Activated naive CD4-positive, alpha-beta T cell treated with anti-CD3 and anti-CD28 coated beads, Interleukin-2, amount 50 U/mL, for 24 hours (primary cell): ENCODE measurements around the gene APOC1.
"Not testable (repeated sequence)": the region's sequence is repeated elsewhere in the genome, so short reads cannot be mapped to it uniquely, and the experiment has no call there.

ENCODE experiments used
- H3K27ac Mint-ChIP-seq: one replicate; pipeline ENCODE4 v1.8.0; 2021; ENCODE audit warnings: mild to moderate bottlenecking, mixed read lengths
- H3K27me3 Mint-ChIP-seq: one replicate; pipeline ENCODE4 v1.8.0; 2021; ENCODE audit warnings: mixed read lengths
- H3K36me3 Mint-ChIP-seq: one replicate; pipeline ENCODE4 v1.8.0; 2021; ENCODE audit warnings: mixed read lengths
- H3K4me1 Mint-ChIP-seq: one replicate; pipeline ENCODE4 v1.8.0; 2021; ENCODE audit warnings: mixed read lengths
- H3K4me3 Mint-ChIP-seq: one replicate; pipeline ENCODE4 v1.8.0; 2021; ENCODE audit warnings: mild to moderate bottlenecking, mixed read lengths
- H3K9me3 Mint-ChIP-seq: one replicate; pipeline ENCODE4 v1.8.0; 2021; ENCODE audit warnings: mixed read lengths

Gene APOC1

DNA sequence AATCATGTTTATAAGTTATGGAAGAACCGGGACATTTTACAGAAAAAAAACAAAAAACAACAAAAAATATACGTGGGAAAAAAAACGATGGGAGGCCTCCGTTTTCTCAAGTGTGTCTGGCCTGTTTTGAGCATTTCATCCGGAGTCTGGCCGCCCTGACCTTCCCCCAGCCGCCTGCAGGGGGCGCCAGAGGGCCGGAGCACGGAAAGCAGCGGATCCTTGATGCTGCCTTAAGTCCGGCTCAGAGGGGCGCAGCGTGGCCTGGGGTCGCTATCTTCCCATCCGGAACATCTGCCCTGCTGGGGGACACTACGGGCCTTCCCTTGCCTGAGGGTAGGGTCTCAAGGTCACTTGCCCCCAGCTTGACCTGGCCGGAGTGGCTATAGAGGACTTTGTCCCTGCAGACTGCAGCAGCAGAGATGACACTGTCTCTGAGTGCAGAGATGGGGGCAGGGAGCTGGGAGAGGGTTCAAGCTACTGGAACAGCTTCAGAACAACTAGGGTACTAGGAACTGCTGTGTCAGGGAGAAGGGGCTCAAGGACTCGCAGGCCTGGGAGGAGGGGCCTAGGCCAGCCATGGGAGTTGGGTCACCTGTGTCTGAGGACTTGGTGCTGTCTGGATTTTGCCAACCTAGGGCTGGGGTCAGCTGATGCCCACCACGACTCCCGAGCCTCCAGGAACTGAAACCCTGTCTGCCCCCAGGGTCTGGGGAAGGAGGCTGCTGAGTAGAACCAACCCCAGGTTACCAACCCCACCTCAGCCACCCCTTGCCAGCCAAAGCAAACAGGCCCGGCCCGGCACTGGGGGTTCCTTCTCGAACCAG is 10.6 kb upstream of the APOC1 start:
- Mint-ChIP-seq H3K9me3 (no peaks in the 10 kb centered on the region), H3K4me3 (no peak overlapping the region), H3K36me3 (peaks cover 2% of the 10 kb centered on the region), H3K27me3 (peaks cover 12% of the 10 kb centered on the region), H3K27ac (no peak overlapping the region), H3K4me1 (peaks cover 18% of the 10 kb centered on the region)

DNA sequence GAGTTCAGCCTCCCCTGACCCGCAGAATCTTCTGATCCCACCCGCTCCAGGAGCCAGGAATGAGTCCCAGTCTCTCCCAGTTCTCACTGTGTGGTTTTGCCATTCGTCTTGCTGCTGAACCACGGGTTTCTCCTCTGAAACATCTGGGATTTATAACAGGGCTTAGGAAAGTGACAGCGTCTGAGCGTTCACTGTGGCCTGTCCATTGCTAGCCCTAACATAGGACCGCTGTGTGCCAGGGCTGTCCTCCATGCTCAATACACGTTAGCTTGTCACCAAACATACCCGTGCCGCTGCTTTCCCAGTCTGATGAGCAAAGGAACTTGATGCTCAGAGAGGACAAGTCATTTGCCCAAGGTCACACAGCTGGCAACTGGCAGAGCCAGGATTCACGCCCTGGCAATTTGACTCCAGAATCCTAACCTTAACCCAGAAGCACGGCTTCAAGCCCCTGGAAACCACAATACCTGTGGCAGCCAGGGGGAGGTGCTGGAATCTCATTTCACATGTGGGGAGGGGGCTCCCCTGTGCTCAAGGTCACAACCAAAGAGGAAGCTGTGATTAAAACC is 9.9 kb upstream of the APOC1 start:
- Mint-ChIP-seq H3K36me3 (peaks cover 2% of the 10 kb centered on the region), H3K9me3 (no peaks in the 10 kb centered on the region), H3K27ac (no peak overlapping the region), H3K27me3 (peaks cover 12% of the 10 kb centered on the region), H3K4me1 (peaks cover 18% of the 10 kb centered on the region), H3K4me3 (no peak overlapping the region)

DNA sequence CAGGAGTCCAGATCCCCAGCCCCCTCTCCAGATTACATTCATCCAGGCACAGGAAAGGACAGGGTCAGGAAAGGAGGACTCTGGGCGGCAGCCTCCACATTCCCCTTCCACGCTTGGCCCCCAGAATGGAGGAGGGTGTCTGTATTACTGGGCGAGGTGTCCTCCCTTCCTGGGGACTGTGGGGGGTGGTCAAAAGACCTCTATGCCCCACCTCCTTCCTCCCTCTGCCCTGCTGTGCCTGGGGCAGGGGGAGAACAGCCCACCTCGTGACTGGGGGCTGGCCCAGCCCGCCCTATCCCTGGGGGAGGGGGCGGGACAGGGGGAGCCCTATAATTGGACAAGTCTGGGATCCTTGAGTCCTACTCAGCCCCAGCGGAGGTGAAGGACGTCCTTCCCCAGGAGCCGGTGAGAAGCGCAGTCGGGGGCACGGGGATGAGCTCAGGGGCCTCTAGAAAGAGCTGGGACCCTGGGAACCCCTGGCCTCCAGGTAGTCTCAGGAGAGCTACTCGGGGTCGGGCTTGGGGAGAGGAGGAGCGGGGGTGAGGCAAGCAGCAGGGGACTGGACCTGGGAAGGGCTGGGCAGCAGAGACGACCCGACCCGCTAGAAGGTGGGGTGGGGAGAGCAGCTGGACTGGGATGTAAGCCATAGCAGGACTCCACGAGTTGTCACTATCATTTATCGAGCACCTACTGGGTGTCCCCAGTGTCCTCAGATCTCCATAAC is 8.8 kb upstream of the APOC1 start, which contains the start of gene APOE:
APOE (plus strand) TSS at position 360 of the 724 bp plus-strand sequence. CDS start 829 bp downstream, outside the sequence.
- H3K36me3 Mint-ChIP-seq: peaks cover 2% of the 10 kb centered on the region
- H3K9me3 Mint-ChIP-seq: no peaks in the 10 kb centered on the region
- H3K27me3 Mint-ChIP-seq: peaks cover 12% of the 10 kb centered on the region
- H3K4me1 Mint-ChIP-seq: peaks cover 18% of the 10 kb centered on the region
- peak within 1 kb of the TSS; percentile 27 for H3K27ac Mint-ChIP-seq
- no peak within 1 kb of the TSS for H3K4me3 Mint-ChIP-seq

DNA sequence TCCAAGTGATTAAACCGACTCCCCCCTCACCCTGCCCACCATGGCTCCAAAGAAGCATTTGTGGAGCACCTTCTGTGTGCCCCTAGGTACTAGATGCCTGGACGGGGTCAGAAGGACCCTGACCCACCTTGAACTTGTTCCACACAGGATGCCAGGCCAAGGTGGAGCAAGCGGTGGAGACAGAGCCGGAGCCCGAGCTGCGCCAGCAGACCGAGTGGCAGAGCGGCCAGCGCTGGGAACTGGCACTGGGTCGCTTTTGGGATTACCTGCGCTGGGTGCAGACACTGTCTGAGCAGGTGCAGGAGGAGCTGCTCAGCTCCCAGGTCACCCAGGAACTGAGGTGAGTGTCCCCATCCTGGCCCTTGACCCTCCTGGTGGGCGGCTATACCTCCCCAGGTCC is 6.8 kb upstream of the APOC1 start:
- Mint-ChIP-seq H3K4me3 (no peak overlapping the region), H3K4me1 (peaks cover 17% of the 10 kb centered on the region), H3K27ac (no peak overlapping the region), H3K27me3 (peaks cover 16% of the 10 kb centered on the region), H3K9me3 (no peaks in the 10 kb centered on the region), H3K36me3 (peaks cover under 1% of the 10 kb centered on the region)

DNA sequence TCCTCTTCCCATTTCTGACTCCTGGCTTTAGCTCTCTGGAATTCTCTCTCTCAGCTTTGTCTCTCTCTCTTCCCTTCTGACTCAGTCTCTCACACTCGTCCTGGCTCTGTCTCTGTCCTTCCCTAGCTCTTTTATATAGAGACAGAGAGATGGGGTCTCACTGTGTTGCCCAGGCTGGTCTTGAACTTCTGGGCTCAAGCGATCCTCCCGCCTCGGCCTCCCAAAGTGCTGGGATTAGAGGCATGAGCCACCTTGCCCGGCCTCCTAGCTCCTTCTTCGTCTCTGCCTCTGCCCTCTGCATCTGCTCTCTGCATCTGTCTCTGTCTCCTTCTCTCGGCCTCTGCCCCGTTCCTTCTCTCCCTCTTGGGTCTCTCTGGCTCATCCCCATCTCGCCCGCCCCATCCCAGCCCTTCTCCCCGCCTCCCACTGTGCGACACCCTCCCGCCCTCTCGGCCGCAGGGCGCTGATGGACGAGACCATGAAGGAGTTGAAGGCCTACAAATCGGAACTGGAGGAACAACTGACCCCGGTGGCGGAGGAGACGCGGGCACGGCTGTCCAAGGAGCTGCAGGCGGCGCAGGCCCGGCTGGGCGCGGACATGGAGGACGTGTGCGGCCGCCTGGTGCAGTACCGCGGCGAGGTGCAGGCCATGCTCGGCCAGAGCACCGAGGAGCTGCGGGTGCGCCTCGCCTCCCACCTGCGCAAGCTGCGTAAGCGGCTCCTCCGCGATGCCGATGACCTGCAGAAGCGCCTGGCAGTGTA is 6.2 kb upstream of the APOC1 start:
- Mint-ChIP-seq H3K36me3 (no peaks in the 10 kb centered on the region), H3K4me1 (peaks cover 16% of the 10 kb centered on the region), H3K27ac (no peak overlapping the region), H3K4me3 (no peak overlapping the region), H3K27me3 (peaks cover 20% of the 10 kb centered on the region), H3K9me3 (no peaks in the 10 kb centered on the region)

DNA sequence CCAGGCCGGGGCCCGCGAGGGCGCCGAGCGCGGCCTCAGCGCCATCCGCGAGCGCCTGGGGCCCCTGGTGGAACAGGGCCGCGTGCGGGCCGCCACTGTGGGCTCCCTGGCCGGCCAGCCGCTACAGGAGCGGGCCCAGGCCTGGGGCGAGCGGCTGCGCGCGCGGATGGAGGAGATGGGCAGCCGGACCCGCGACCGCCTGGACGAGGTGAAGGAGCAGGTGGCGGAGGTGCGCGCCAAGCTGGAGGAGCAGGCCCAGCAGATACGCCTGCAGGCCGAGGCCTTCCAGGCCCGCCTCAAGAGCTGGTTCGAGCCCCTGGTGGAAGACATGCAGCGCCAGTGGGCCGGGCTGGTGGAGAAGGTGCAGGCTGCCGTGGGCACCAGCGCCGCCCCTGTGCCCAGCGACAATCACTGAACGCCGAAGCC is 5.6 kb upstream of the APOC1 start:
- Mint-ChIP-seq H3K4me3 (no peak overlapping the region), H3K36me3 (no peaks in the 10 kb centered on the region), H3K4me1 (peaks cover 11% of the 10 kb centered on the region), H3K27me3 (peaks cover 23% of the 10 kb centered on the region), H3K9me3 (no peaks in the 10 kb centered on the region), H3K27ac (no peak overlapping the region)

DNA sequence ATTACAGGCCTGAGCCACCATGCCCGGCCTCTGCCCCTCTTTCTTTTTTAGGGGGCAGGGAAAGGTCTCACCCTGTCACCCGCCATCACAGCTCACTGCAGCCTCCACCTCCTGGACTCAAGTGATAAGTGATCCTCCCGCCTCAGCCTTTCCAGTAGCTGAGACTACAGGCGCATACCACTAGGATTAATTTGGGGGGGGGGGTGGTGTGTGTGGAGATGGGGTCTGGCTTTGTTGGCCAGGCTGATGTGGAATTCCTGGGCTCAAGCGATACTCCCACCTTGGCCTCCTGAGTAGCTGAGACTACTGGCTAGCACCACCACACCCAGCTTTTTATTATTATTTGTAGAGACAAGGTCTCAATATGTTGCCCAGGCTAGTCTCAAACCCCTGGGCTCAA is 4.6 kb upstream of the APOC1 start:
- Mint-ChIP-seq H3K36me3 (no peaks in the 10 kb centered on the region), H3K27me3 (peaks cover 29% of the 10 kb centered on the region), H3K4me3 (no peak overlapping the region)

DNA sequence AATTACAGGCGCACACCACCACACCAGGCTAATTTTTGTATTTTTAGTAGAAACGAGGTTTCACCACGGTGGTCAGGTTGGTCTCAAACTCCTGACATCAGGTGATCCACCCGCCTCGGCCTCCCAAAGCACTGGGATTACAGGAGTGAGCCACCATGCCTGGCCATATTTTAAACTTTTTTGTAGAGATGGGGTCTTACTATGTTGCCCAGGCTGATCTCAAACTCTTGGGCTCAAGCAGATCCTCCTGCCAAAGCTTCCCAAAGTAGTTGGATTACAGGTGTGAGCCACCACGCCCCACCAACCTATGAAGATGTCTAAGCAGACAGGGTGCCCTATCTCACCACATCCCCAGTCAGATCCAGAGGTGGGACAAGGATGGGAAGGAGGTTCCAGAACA is 2.5 kb upstream of the APOC1 start:
- not testable (repeated sequence) for H3K27ac Mint-ChIP-seq, H3K4me3 Mint-ChIP-seq, H3K36me3 Mint-ChIP-seq, H3K4me1 Mint-ChIP-seq, H3K9me3 Mint-ChIP-seq
- H3K27me3 Mint-ChIP-seq: peaks cover 23% of the 10 kb centered on the region

More for the DNA sequence above, 4.6 kb upstream of the APOC1 start:
- no peak overlapping the region for H3K27ac Mint-ChIP-seq
- H3K9me3 Mint-ChIP-seq: no peaks in the 10 kb centered on the region
- H3K4me1 Mint-ChIP-seq: peaks cover 17% of the 10 kb centered on the region

DNA sequence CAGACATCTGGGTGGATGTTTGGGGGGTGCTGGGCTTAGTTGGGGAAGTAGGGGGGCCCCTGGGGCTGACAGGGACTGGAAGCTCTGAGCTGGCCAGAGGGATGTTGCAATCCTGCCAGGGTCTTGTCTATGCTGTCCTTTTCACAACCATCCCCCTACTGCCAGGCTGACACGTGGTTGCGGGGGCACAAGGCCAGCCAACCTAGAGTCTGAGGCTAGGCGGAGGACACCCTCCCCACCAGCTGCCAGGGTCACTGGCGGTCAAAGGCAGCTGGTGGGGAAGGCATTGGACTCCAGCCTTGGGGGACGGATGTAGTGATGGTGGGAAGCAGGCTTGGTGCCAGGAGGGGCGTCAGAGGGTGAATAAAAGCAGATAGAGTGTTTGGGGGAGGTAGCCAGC is 1.6 kb upstream of the APOC1 start:
- Mint-ChIP-seq H3K27ac (no peak overlapping the region), H3K27me3 (peaks cover 21% of the 10 kb centered on the region), H3K4me1 (peaks cover 8% of the 10 kb centered on the region), H3K4me3 (no peak overlapping the region), H3K36me3 (no peaks in the 10 kb centered on the region), H3K9me3 (no peaks in the 10 kb centered on the region)

DNA sequence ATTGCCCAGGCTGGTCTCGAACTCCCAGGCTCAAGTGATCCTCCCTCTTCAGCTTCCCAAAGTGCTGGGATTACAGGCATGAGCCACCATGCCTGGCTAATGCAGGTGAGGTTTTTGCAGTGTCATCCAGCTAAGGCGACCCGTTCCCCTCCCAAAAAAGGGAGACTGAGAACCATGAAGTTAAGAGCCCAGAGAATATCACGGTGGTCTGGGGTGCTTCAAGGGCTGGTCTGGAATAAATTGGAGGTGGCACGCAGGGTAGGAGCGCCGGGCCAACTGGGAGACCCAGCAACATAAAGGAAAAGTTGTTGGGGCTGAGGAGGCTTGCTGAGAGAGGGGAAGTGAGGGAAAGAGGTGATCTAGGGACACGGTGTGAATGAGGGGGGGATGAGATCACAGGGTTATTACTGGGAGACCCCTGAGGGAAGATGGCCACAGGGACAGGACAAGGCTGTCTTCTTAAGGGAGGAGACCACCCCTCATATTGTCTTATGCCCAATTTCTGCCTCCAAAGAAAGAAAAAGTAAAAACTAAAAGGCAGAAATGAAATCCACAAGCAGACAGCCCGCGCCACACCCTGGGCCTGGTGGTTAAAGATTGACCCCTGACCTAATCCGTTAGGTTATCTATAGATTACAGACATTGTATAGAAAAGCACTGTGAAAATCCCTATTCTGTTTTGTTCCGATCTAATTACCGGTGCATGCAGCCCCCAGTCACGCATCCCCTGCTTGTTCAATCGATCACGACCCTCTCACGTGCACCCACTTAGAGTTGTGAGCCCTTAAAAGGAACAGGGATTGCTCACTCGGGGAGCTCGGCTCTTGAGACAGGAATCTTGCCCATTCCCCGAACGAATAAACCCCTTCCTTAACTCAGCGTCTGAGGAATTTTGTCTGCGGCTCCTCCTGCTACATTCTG is 636 bp upstream of the APOC1 start:
- H3K4me1 Mint-ChIP-seq, H3K36me3 Mint-ChIP-seq, H3K9me3 Mint-ChIP-seq: not testable (repeated sequence)
- peak overlapping the region; percentile 57 for H3K27ac Mint-ChIP-seq
- H3K4me3 Mint-ChIP-seq: peak overlapping the region; percentile 93
- peaks cover 19% of the 10 kb centered on the region for H3K27me3 Mint-ChIP-seq

DNA sequence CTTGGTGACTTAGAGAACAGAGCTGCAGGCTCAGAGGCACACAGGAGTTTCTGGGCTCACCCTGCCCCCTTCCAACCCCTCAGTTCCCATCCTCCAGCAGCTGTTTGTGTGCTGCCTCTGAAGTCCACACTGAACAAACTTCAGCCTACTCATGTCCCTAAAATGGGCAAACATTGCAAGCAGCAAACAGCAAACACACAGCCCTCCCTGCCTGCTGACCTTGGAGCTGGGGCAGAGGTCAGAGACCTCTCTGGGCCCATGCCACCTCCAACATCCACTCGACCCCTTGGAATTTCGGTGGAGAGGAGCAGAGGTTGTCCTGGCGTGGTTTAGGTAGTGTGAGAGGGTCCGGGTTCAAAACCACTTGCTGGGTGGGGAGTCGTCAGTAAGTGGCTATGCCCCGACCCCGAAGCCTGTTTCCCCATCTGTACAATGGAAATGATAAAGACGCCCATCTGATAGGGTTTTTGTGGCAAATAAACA is 9.9 kb downstream of the APOC1 start:
- H3K36me3 Mint-ChIP-seq: no peaks in the 10 kb centered on the region

DNA sequence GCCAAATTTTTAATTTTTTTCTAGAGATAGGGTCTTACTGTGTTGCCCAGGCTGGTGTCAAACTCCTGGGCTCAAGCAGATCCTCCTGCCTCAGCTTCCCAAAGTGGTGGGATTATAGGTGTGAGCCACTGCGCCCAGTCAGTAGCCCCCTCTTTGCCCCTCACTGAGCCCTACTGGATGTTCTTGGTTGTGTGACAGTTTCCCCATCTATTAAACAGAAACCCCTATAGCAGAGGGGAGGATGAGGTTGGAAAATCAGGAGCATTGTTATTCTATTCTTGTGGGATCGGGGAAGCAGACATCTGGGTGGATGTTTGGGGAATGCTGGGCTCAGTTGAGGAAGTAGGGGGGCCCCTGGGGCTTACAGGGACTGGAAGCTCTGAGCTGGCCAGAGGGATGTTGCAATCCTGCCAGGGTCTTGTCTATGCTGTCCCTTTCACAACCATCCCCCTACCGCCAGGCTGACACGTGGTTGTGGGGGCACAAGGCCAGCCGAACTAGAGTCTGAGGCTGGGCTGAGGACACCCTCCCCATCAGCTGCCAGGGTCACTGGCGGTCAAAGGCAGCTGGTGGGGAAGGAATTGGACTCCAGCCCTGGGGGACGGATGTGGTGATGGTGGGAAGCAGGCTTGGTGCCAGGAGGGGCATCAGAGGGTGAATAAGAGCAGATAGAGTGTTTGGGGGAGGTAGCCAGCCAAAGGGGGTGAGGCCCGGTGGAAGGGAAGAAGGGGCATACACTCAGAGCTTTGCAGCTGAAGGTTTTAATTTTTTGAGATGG is 10.9 kb downstream of the APOC1 start:
- no peak overlapping the region for H3K27ac Mint-ChIP-seq
- H3K27me3 Mint-ChIP-seq: peaks cover 10% of the 10 kb centered on the region
- H3K9me3 Mint-ChIP-seq: no peaks in the 10 kb centered on the region
- H3K36me3 Mint-ChIP-seq: no peaks in the 10 kb centered on the region
- H3K4me3 Mint-ChIP-seq: no peak overlapping the region
- H3K4me1 Mint-ChIP-seq: peaks cover 3% of the 10 kb centered on the region

More for the DNA sequence above, 9.9 kb downstream of the APOC1 start:
- peaks cover 10% of the 10 kb centered on the region for H3K27me3 Mint-ChIP-seq
- H3K9me3 Mint-ChIP-seq: no peaks in the 10 kb centered on the region
- peaks cover 3% of the 10 kb centered on the region for H3K4me1 Mint-ChIP-seq
- no peak overlapping the region for H3K4me3 Mint-ChIP-seq
- H3K27ac Mint-ChIP-seq: no peak overlapping the region

DNA sequence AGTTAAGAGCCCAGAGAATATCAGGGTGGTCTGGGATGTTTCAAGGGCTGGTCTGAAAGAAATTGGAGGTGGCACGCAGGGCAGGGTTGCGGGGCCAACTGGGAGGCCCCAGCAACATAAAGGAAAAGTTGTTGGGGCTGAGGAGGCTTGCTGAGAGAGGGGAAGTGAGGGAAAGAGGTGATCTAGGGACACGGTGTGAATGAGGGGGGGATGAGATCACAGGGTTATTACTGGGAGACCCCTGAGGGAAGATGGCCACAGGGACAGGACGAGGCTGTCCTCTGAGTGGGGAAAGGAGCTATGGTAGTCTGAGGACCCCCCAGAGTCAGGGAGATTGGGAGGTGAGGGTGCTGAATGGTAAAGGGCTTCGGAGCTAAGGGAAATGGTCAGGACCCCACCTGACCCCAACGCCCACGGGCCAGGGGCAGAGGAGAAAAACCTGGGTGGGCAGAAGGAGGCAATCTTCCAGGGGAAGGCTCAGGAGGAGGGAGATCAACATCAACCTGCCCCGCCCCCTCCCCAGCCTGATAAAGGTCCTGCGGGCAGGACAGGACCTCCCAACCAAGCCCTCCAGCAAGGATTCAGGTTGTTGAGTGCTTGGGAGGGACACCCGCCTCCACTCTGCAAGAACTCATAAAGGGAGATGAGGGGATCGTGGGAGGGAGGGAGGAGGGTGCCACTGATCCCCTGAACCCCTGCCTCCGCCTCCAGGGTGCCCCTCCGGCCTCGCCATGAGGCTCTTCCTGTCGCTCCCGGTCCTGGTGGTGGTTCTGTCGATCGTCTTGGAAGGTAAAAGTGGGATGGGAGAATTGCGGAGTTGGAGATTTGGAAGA is 12.1 kb downstream of the APOC1 start:
- not testable (repeated sequence) for H3K4me1 Mint-ChIP-seq, H3K36me3 Mint-ChIP-seq, H3K27ac Mint-ChIP-seq, H3K9me3 Mint-ChIP-seq, H3K4me3 Mint-ChIP-seq
- H3K27me3 Mint-ChIP-seq: peaks cover 10% of the 10 kb centered on the region
